GM23338 (cell line): Measurements from ENCODE around the gene UQCRFS1. TPM values are rescaled to one million over a fixed set of nuclear protein-coding genes. Genes with fewer than 3 reads are reported as not detected.

ENCODE experiments used
- ATAC-seq: fragments of 200-7000 bp; cut with Tn5 transposase; 3 replicates; pipeline ENCODE4 v1.9.1; 2020
- DNase-seq: peaks from one replicate; pipeline ENCODE4 v3.0.0-alpha.2; 2015; ENCODE audit warnings: low spot score
- H2AFZ ChIP-seq: fragments of 200-600 bp; sonication (generic); 2 replicates; pipeline ENCODE4 v1.8.0; 2016; ENCODE audit warnings: antibody characterized with exemption, mild to moderate bottlenecking, moderate library complexity
- H3F3A ChIP-seq: fragments of 200-600 bp; sonication (generic); replicated peaks from 2 replicates; pipeline ENCODE4 v1.8.0; 2017; ENCODE audit warnings: antibody characterized with exemption, mixed run types, low read depth
- H3K27ac ChIP-seq: fragments of 200-600 bp; sonication (generic); 2 replicates; pipeline ENCODE4 v1.6.1; 2016; ENCODE audit warnings: low read depth
- H3K27me3 ChIP-seq: fragments of 200-600 bp; sonication (generic); 2 replicates; pipeline ENCODE4 v1.8.0; 2016; ENCODE audit warnings: mild to moderate bottlenecking, mixed run types, moderate library complexity; ENCODE audit not compliant: insufficient read depth
- H3K36me3 ChIP-seq: fragments of 200-600 bp; sonication (generic); 2 replicates; pipeline ENCODE4 v1.8.0; 2016; ENCODE audit warnings: mild to moderate bottlenecking; ENCODE audit not compliant: insufficient read depth
- H3K4me1 ChIP-seq: fragments of 200-600 bp; sonication (generic); 2 replicates; pipeline ENCODE4 v1.8.0; 2016; ENCODE audit warnings: mild to moderate bottlenecking, moderate library complexity; ENCODE audit not compliant: insufficient read depth
- H3K4me2 ChIP-seq: fragments of 200-600 bp; sonication (generic); 2 replicates; pipeline ENCODE4 v1.7.1; 2017; ENCODE audit warnings: mixed run types
- H3K4me3 ChIP-seq: fragments of 200-600 bp; sonication (generic); 2 replicates; pipeline ENCODE4 v1.6.1; 2016; ENCODE audit warnings: mixed run types
- H3K79me2 ChIP-seq: fragments of 200-600 bp; sonication (generic); replicated peaks from 2 replicates; pipeline ENCODE4 v1.8.0; 2017; ENCODE audit warnings: mild to moderate bottlenecking; ENCODE audit not compliant: insufficient read depth
- H3K9me2 ChIP-seq: fragments of 200-600 bp; sonication (generic); 2 replicates; pipeline ENCODE4 v1.8.0; 2017; ENCODE audit not compliant: insufficient read depth
- H4K20me1 ChIP-seq: fragments of 200-600 bp; sonication (generic); replicated peaks from 2 replicates; pipeline ENCODE4 v1.8.0; 2017; ENCODE audit warnings: mild to moderate bottlenecking; ENCODE audit not compliant: insufficient read depth
- H3K27ac Mint-ChIP-seq: 2 replicates; pipeline ENCODE4 v1.8.0; 2020; ENCODE audit warnings: inconsistent platforms, mild to moderate bottlenecking, moderate library complexity, mixed read lengths
- H3K27me3 Mint-ChIP-seq: 3 replicates; pipeline ENCODE4 v1.8.0; 2022; ENCODE audit warnings: low read depth, mild to moderate bottlenecking, moderate library complexity, mixed read lengths, inconsistent platforms; ENCODE audit not compliant: insufficient read depth, poor library complexity
- H3K36me3 Mint-ChIP-seq: 3 replicates; pipeline ENCODE4 v1.8.0; 2021; ENCODE audit warnings: low read depth, mild to moderate bottlenecking, inconsistent platforms, moderate library complexity, mixed read lengths
- H3K4me1 Mint-ChIP-seq: 3 replicates; pipeline ENCODE4 v1.8.0; 2020; ENCODE audit warnings: mild to moderate bottlenecking, inconsistent platforms, mixed read lengths
- H3K4me3 Mint-ChIP-seq: 3 replicates; pipeline ENCODE4 v1.8.0; 2021; ENCODE audit warnings: moderate library complexity, mild to moderate bottlenecking, inconsistent platforms, mixed read lengths
- H3K9me3 Mint-ChIP-seq: 3 replicates; pipeline ENCODE4 v1.8.0; 2020; ENCODE audit warnings: moderate library complexity, mild to moderate bottlenecking, inconsistent platforms, mixed read lengths
- CREB1 ChIP-seq: fragments of 250-450 bp; sonication (Bioruptor Pico); IDR thresholded peaks from 2 replicates; pipeline ENCODE4 v1.5.0; 2020; ENCODE audit warnings: low read depth, mild to moderate bottlenecking, moderate library complexity
- EZH2 ChIP-seq: fragments of 200-600 bp; sonication (generic); IDR thresholded peaks from one replicate; pipeline ENCODE4 v1.8.0; 2017; ENCODE audit warnings: antibody characterized with exemption, mild to moderate bottlenecking, low read depth; ENCODE audit not compliant: unreplicated experiment
- NANOG ChIP-seq: IDR thresholded peaks from 2 replicates; pipeline ENCODE4 v1.6.1; 2016; ENCODE audit warnings: antibody characterized with exemption, borderline replicate concordance
- POLR2AphosphoS5 ChIP-seq: IDR thresholded peaks from 2 replicates; pipeline ENCODE4 v1.6.1; 2016; ENCODE audit warnings: antibody characterized with exemption, low read depth
- STAT1 ChIP-seq: IDR thresholded peaks from one replicate; pipeline ENCODE4 v1.6.1; 2016; ENCODE audit warnings: antibody characterized with exemption; ENCODE audit not compliant: unreplicated experiment
- ZNF114 ChIP-seq: fragments of 250-450 bp; sonication (Bioruptor Pico); IDR thresholded peaks from 2 replicates; pipeline ENCODE4 v1.5.0; 2020; ENCODE audit warnings: mild to moderate bottlenecking, moderate library complexity
- polyA plus RNA-seq: library from polyadenylated mRNA; unstranded; fragments of >200 nt; fragmentation: Nextera tagmentation; extraction: Ambion mirVana; gene quantifications from 2 replicates; pipeline ENCODE4 v1.2.1, GENCODE V29; 2016
- total RNA-seq: library from RNA; depleted of rRNA; stranded (reverse); fragments of >200 nt; shearing (Covaris generic); gene quantifications from 2 replicates; pipeline ENCODE4 v1.2.3, GENCODE V29; 2014
- TF ChIP-seq, protein P1 (sequence below): IDR thresholded peaks from one replicate; pipeline ENCODE4 v1.6.1; 2018; ENCODE audit warnings: antibody characterized with exemption; ENCODE audit not compliant: unreplicated experiment
- TF ChIP-seq, protein P2 (sequence below), 2 experiments: fragments of 200-600 bp in 1 of 2; sonication (generic) in 1 of 2; conservative IDR thresholded peaks; 2 replicates each; pipeline versions ENCODE4 v1.5.1 to v1.6.1; 2016 to 2017; ENCODE audit warnings: antibody characterized with exemption in 2 of 2, low read depth in 2 of 2, mild to moderate bottlenecking in 2 of 2, moderate library complexity in 1 of 2
- TF ChIP-seq, protein P3 (sequence below): fragments of 250-450 bp; sonication (Bioruptor Pico); IDR thresholded peaks from 2 replicates; pipeline ENCODE4 v1.5.0; 2020; ENCODE audit warnings: mild to moderate bottlenecking, moderate library complexity
- TF ChIP-seq, protein P4 (sequence below): IDR thresholded peaks from 2 replicates; pipeline ENCODE4 v1.6.1; 2016; ENCODE audit warnings: antibody characterized with exemption

UQCRFS1 gene
- total and polyA plus RNA-seq, 2 experiments from 2014 or later, result 49.4 to 57.6 TPM

- TF ChIP-seq, protein P1, sequence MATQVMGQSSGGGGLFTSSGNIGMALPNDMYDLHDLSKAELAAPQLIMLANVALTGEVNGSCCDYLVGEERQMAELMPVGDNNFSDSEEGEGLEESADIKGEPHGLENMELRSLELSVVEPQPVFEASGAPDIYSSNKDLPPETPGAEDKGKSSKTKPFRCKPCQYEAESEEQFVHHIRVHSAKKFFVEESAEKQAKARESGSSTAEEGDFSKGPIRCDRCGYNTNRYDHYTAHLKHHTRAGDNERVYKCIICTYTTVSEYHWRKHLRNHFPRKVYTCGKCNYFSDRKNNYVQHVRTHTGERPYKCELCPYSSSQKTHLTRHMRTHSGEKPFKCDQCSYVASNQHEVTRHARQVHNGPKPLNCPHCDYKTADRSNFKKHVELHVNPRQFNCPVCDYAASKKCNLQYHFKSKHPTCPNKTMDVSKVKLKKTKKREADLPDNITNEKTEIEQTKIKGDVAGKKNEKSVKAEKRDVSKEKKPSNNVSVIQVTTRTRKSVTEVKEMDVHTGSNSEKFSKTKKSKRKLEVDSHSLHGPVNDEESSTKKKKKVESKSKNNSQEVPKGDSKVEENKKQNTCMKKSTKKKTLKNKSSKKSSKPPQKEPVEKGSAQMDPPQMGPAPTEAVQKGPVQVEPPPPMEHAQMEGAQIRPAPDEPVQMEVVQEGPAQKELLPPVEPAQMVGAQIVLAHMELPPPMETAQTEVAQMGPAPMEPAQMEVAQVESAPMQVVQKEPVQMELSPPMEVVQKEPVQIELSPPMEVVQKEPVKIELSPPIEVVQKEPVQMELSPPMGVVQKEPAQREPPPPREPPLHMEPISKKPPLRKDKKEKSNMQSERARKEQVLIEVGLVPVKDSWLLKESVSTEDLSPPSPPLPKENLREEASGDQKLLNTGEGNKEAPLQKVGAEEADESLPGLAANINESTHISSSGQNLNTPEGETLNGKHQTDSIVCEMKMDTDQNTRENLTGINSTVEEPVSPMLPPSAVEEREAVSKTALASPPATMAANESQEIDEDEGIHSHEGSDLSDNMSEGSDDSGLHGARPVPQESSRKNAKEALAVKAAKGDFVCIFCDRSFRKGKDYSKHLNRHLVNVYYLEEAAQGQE, result no peak
- no peak for TF ChIP-seq ZNF114 (CRISPR knock-in tag)
- TF ChIP-seq CREB1 (CRISPR knock-in tag), result no peak
- TF ChIP-seq, protein P2, sequence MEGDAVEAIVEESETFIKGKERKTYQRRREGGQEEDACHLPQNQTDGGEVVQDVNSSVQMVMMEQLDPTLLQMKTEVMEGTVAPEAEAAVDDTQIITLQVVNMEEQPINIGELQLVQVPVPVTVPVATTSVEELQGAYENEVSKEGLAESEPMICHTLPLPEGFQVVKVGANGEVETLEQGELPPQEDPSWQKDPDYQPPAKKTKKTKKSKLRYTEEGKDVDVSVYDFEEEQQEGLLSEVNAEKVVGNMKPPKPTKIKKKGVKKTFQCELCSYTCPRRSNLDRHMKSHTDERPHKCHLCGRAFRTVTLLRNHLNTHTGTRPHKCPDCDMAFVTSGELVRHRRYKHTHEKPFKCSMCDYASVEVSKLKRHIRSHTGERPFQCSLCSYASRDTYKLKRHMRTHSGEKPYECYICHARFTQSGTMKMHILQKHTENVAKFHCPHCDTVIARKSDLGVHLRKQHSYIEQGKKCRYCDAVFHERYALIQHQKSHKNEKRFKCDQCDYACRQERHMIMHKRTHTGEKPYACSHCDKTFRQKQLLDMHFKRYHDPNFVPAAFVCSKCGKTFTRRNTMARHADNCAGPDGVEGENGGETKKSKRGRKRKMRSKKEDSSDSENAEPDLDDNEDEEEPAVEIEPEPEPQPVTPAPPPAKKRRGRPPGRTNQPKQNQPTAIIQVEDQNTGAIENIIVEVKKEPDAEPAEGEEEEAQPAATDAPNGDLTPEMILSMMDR (conservative IDR thresholded peaks at IDR 0.05; ENCODE audit: low read depth in 2 of 2), result no peak
- TF ChIP-seq STAT1, result no peak
Observed at GRCh38 chr19:29212356-29212647, 649 bp downstream of the UQCRFS1 start (continued).

DNA sequence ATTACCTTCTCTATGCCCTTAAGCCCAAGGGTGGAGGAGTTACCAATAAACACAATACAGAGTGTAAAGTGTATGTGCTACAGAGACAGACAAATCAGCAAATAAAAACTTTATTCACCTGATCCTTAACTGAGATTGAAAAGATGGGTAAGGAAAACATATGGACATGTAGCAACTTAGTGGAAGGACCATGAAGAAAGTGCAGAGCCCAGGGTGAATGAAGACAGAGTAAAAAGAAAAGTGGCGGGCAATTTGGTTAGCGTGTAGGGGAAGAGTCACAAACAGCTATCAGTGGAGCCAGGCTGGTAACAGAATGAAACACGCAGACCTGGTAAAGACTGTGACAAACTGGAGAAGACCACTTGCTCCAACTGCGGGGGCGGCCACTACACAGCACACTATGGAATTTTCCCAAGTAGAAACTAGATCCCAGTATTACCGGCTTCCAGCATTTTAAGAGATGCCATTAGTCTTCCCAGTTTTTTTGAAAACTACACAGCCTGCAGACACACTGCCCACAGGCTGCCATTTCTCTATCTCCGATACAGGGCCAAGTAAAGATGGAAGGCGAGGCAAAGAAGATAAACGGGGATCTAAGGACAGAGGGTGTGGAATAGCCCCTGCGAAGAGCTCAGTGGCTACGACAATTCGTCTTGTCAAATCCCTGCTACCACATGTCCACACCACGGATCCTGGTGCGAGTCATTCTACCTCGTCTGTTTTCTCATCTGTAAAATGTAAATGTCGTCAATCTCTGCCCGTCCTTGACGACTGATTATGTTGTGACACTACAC, 1.2 kb downstream of the UQCRFS1 start:
- Mint-ChIP-seq H3K4me3 (peak overlapping the region; percentile 97), H3K4me1 (peaks cover 41% of the 10 kb centered on the region), H3K27ac (peak overlapping the region; percentile 98), H3K36me3 (peaks cover 39% of the 10 kb centered on the region), H3K9me3 (peaks cover 15% of the 10 kb centered on the region), H3K27me3 (peaks cover 5% of the 10 kb centered on the region)
- peak overlapping the region; percentile 88 for H3K4me3 ChIP-seq
- H3K27me3 ChIP-seq, result no peaks in the 10 kb centered on the region
- H3K27ac ChIP-seq, result peak overlapping the region; percentile 81; the same call in 1 of the 2 replicates
- H2AFZ ChIP-seq, result no peak overlapping the region
- no peaks in the 10 kb centered on the region for H3K9me2 ChIP-seq
- H3F3A ChIP-seq, result no peaks in the 10 kb centered on the region
- H3K4me2 ChIP-seq, result peak overlapping the region; percentile 99
- peaks cover 3% of the 10 kb centered on the region; the same call in 1 of the 2 replicates for H3K36me3 ChIP-seq
- peaks cover 16% of the 10 kb centered on the region for H3K4me1 ChIP-seq
- H3K79me2 ChIP-seq, result peaks cover 62% of the 10 kb centered on the region
- peaks cover 28% of the 10 kb centered on the region for H4K20me1 ChIP-seq
- peak; percentile 20 for DNase-seq
- no peak for ATAC-seq
- TF ChIP-seq ZNF114 (CRISPR knock-in tag) (no peak), NANOG (no peak), EZH2 (no peak), POLR2AphosphoS5 (no peak)
- TF ChIP-seq, protein P3, sequence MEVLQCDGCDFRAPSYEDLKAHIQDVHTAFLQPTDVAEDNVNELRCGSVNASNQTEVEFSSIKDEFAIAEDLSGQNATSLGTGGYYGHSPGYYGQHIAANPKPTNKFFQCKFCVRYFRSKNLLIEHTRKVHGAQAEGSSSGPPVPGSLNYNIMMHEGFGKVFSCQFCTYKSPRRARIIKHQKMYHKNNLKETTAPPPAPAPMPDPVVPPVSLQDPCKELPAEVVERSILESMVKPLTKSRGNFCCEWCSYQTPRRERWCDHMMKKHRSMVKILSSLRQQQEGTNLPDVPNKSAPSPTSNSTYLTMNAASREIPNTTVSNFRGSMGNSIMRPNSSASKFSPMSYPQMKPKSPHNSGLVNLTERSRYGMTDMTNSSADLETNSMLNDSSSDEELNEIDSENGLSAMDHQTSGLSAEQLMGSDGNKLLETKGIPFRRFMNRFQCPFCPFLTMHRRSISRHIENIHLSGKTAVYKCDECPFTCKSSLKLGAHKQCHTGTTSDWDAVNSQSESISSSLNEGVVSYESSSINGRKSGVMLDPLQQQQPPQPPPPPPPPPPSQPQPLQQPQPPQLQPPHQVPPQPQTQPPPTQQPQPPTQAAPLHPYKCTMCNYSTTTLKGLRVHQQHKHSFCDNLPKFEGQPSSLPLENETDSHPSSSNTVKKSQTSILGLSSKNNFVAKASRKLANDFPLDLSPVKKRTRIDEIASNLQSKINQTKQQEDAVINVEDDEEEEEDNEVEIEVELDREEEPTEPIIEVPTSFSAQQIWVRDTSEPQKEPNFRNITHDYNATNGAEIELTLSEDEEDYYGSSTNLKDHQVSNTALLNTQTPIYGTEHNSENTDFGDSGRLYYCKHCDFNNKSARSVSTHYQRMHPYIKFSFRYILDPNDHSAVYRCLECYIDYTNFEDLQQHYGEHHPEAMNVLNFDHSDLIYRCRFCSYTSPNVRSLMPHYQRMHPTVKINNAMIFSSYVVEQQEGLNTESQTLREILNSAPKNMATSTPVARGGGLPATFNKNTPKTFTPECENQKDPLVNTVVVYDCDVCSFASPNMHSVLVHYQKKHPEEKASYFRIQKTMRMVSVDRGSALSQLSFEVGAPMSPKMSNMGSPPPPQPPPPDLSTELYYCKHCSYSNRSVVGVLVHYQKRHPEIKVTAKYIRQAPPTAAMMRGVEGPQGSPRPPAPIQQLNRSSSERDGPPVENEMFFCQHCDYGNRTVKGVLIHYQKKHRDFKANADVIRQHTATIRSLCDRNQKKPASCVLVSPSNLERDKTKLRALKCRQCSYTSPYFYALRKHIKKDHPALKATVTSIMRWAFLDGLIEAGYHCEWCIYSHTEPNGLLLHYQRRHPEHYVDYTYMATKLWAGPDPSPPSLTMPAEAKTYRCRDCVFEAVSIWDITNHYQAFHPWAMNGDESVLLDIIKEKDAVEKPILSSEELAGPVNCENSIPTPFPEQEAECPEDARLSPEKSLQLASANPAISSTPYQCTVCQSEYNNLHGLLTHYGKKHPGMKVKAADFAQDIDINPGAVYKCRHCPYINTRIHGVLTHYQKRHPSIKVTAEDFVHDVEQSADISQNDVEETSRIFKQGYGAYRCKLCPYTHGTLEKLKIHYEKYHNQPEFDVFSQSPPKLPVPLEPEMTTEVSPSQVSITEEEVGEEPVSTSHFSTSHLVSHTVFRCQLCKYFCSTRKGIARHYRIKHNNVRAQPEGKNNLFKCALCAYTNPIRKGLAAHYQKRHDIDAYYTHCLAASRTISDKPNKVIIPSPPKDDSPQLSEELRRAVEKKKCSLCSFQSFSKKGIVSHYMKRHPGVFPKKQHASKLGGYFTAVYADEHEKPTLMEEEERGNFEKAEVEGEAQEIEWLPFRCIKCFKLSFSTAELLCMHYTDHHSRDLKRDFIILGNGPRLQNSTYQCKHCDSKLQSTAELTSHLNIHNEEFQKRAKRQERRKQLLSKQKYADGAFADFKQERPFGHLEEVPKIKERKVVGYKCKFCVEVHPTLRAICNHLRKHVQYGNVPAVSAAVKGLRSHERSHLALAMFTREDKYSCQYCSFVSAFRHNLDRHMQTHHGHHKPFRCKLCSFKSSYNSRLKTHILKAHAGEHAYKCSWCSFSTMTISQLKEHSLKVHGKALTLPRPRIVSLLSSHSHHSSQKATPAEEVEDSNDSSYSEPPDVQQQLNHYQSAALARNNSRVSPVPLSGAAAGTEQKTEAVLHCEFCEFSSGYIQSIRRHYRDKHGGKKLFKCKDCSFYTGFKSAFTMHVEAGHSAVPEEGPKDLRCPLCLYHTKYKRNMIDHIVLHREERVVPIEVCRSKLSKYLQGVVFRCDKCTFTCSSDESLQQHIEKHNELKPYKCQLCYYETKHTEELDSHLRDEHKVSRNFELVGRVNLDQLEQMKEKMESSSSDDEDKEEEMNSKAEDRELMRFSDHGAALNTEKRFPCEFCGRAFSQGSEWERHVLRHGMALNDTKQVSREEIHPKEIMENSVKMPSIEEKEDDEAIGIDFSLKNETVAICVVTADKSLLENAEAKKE, result no peak
- TF ChIP-seq, protein P4, sequence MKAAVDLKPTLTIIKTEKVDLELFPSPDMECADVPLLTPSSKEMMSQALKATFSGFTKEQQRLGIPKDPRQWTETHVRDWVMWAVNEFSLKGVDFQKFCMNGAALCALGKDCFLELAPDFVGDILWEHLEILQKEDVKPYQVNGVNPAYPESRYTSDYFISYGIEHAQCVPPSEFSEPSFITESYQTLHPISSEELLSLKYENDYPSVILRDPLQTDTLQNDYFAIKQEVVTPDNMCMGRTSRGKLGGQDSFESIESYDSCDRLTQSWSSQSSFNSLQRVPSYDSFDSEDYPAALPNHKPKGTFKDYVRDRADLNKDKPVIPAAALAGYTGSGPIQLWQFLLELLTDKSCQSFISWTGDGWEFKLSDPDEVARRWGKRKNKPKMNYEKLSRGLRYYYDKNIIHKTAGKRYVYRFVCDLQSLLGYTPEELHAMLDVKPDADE, result no peak
